ENCODE data around the gene TMEM59L. TPM values are rescaled to one million over a fixed set of nuclear protein-coding genes. Genes with fewer than 3 reads are reported as not detected.

The TMEM59L gene
- total and polyA plus RNA-seq, 10 of the 15 experiments (the other 5 are each of a cell fraction or from before 2014, with no cell fraction given), result 0.06 TPM; not detected in 9

DNA sequence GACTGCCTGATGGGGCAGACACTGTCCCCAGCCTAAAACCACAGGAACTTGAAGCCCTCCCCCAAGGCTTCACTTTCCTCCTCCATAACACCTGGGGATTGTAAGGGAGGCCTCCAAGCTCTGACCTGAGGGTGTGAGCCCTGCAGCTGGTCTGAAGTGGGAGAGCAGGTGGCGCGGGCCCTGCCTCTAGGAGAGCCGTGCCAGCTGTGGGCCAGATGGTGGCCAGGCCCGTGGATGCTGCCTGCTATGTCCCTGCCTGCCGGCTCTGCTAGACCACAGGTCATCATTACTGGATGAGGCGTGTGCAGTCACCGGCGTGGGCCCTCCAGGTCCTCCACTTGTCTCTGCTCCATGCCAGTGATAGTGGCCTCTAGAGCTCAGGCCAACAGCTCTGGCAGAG, 20.7 kb downstream of the TMEM59L start (continued):
- TF ChIP-seq, protein P1, sequence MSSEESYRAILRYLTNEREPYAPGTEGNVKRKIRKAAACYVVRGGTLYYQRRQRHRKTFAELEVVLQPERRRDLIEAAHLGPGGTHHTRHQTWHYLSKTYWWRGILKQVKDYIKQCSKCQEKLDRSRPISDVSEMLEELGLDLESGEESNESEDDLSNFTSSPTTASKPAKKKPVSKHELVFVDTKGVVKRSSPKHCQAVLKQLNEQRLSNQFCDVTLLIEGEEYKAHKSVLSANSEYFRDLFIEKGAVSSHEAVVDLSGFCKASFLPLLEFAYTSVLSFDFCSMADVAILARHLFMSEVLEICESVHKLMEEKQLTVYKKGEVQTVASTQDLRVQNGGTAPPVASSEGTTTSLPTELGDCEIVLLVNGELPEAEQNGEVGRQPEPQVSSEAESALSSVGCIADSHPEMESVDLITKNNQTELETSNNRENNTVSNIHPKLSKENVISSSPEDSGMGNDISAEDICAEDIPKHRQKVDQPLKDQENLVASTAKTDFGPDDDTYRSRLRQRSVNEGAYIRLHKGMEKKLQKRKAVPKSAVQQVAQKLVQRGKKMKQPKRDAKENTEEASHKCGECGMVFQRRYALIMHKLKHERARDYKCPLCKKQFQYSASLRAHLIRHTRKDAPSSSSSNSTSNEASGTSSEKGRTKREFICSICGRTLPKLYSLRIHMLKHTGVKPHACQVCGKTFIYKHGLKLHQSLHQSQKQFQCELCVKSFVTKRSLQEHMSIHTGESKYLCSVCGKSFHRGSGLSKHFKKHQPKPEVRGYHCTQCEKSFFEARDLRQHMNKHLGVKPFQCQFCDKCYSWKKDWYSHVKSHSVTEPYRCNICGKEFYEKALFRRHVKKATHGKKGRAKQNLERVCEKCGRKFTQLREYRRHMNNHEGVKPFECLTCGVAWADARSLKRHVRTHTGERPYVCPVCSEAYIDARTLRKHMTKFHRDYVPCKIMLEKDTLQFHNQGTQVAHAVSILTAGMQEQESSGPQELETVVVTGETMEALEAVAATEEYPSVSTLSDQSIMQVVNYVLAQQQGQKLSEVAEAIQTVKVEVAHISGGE (CRISPR knock-in tag; IDR thresholded peaks at IDR 0.05), result no peak
- TF ChIP-seq ZSCAN29 (IDR thresholded peaks at IDR 0.05), result no peak

DNA sequence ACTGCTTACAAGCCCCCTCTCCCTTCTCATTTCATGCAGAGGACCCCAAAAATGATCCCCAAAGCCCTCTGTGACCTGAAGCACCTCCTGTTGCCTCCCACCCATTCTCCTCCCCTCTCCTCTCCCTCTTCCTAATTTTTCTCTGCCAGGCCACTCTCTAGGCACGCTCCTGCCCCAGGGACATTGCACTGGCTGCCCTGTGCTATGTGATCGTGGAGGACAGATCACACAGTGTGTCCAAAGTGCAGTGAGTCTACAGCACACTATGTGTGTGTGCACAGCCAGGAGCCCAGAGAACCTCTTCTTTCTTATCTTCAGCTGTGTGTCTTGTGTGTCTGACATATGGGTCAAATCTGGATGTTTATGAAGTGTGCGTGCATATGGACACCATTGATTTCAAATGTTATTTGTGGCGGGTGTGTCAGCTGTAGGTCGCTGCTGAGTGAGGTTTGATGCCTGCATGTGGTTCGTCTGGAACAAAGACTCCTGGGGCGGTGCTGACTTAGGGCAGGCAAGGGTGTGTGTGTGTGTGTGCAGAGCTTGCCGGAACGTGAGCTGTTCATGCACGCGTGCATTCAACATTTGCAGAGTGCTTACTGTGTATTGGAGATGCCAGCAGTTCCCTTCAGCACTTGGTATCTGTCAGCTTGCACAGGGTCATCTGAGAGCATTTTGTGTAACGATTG, 22.1 kb downstream of the TMEM59L start:
- POLR2A ChIA-PET, result interaction anchor here (1.0 kb wide), 1 partner anchor 63 kb away, joined by 3 read pairs; the partner anchor contains the start of gene UBA52
- intact Hi-C loops (cut with micrococcal nuclease; ENCODE audit: unreplicated experiment), result no loop called here
- H3K36me3 ChIP-seq (ENCODE audit: control insufficient read depth in 2 of 2, insufficient read depth in 2 of 2, low read length in 1 of 2), result no peaks in the 10 kb centered on the region
- FAIRE-seq (no peak), ATAC-seq (no peak), DNase-seq (ENCODE audit: low read depth, low spot score) (no peak)
- H4K20me1 ChIP-seq (ENCODE audit: control insufficient read depth, insufficient read depth), result no peaks in the 10 kb centered on the region
- no peak overlapping the region for H2AFZ ChIP-seq (ENCODE audit: control insufficient read depth, low read depth, low read length)
- H3K9me3 ChIP-seq (replicated peaks; ENCODE audit: control insufficient read depth, insufficient read depth, low read length), result no peaks in the 10 kb centered on the region
- no peak overlapping the region for H3K4me2 ChIP-seq (ENCODE audit: control insufficient read depth, insufficient read depth)
- H3K79me2 ChIP-seq (ENCODE audit: control insufficient read depth, insufficient read depth, low read length), result peaks cover 14% of the 10 kb centered on the region
- no peak overlapping the region for H3K9ac ChIP-seq (ENCODE audit: control insufficient read depth, insufficient read depth, low read length)
- no peak overlapping the region for H3K4me3 ChIP-seq
- H3K27me3 ChIP-seq (replicated peaks in 1 of 2; ENCODE audit: control insufficient read depth in 2 of 2, insufficient read depth in 2 of 2, low read length in 1 of 2), result no peaks in the 10 kb centered on the region
- SMC1A ChIA-PET (ENCODE audit: uncharacterized antibody, unreplicated experiment), result interaction anchor here (0.8 kb wide), 1 partner anchor 45 kb away, joined by 3 read pairs; no protein-coding TSS in a partner anchor
- 59% methylated on average over 12 of the region's 12 CpGs for WGBS (ENCODE audit: insufficient coverage, insufficient replicate concordance, low lambda C conversion rate, missing lambda C conversion rate)
- no peak overlapping the region for H3K27ac ChIP-seq (ENCODE audit: control insufficient read depth, insufficient read depth)
- TF ChIP-seq POU2F2 (IDR thresholded peaks at IDR 0.05; ENCODE audit: borderline replicate concordance, low read depth, low read length) (no peak), ZNF274 (IDR thresholded peaks at IDR 0.05; ENCODE audit: insufficient read depth, insufficient read length) (no peak), GATAD2B (conservative IDR thresholded peaks at IDR 0.05; ENCODE audit: low read depth) (no peak), SIN3A (IDR thresholded peaks at IDR 0.05; ENCODE audit: low read depth, low read length) (no peak)
- TF ChIP-seq, protein P2, sequence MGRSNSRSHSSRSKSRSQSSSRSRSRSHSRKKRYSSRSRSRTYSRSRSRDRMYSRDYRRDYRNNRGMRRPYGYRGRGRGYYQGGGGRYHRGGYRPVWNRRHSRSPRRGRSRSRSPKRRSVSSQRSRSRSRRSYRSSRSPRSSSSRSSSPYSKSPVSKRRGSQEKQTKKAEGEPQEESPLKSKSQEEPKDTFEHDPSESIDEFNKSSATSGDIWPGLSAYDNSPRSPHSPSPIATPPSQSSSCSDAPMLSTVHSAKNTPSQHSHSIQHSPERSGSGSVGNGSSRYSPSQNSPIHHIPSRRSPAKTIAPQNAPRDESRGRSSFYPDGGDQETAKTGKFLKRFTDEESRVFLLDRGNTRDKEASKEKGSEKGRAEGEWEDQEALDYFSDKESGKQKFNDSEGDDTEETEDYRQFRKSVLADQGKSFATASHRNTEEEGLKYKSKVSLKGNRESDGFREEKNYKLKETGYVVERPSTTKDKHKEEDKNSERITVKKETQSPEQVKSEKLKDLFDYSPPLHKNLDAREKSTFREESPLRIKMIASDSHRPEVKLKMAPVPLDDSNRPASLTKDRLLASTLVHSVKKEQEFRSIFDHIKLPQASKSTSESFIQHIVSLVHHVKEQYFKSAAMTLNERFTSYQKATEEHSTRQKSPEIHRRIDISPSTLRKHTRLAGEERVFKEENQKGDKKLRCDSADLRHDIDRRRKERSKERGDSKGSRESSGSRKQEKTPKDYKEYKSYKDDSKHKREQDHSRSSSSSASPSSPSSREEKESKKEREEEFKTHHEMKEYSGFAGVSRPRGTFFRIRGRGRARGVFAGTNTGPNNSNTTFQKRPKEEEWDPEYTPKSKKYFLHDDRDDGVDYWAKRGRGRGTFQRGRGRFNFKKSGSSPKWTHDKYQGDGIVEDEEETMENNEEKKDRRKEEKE (IDR thresholded peaks at IDR 0.05), result no peak
- no TSS peak for BruUV-seq (replicated peaks)
- CTCF ChIA-PET, result no interaction called here
- RAD21 ChIA-PET (ENCODE audit: unreplicated experiment), result no interaction called here
- peaks cover 9% of the 10 kb centered on the region for H3K4me1 ChIP-seq (ENCODE audit: control insufficient read depth, insufficient read depth, low read length)
- in situ Hi-C loops (cut with MboI), result no loop called here
